ENCODE results near the gene MAGI1.
"Not testable (repeated sequence)": the region's sequence is repeated elsewhere in the genome, so short reads cannot be mapped to it uniquely, and the experiment has no call there.

The MAGI1 gene

DNA sequence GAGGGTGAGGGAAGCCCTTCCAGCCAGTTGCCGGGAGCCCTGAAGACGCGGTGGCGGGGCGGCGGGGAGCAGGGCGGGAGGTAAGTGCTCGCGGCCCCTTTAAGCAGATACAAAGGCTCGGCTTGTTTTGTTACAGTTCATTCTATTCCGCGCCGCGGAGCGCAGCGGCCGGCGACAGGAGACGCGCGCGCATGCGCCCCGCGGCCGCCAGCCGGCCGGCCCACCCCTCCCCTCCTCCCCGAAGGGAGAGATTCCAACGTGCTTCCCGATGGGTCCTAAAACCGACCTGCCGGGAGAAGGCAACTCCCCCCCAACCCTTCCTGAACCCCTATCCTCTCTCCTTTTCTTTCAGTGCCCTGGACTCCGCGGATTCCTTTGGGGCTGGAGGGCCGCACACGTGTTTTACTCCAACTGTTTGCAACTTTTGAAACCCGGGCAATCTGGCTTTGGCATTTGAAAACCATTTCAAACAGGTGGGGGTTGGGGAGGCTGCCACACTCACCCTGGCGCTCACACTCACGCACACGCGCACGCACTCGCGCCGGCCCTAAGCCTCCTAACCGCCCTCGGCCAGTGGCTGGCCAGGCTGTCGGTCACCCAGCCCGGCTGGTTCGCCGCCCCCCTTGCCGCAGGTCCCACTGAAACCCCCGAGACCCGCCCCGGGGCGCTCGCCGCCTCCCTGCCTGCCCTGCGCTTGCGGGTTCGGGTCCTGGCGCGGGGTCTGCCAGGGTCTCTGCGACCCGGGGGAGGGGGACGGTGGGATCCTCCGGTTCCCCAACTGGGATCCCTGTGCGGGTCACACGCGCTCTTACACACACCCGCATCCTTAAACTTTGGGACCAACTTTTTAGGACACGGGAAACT lies at the start of gene MAGI1:
Gene MAGI1, minus strand, starts transcription at position 193 of the 864 bp plus-strand sequence. CDS start 610 bp downstream, outside the sequence.
- peak; percentile 69 for DNase-seq

DNA sequence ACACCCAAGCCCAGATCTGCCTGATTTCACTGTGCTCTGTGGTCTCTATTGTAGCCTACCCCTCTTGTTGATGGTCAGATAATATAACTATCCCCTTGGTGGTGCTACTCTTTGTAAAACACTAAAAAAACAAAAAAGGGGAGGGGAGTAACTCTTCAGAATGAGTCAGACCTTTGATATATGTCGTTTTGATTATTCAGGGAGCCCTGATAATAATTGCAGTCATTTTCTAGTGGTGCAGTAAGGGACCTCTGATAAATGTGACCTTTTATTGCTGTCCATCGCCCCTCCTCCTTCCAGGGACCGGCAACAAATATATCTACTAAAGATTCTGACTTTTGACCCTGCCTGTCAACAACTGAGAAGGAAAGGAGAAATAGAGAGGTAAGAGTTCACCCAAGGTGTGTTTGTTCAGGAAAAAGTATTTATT lies 45.1 kb upstream of the MAGI1 start:
- DNase-seq = no peak

DNA sequence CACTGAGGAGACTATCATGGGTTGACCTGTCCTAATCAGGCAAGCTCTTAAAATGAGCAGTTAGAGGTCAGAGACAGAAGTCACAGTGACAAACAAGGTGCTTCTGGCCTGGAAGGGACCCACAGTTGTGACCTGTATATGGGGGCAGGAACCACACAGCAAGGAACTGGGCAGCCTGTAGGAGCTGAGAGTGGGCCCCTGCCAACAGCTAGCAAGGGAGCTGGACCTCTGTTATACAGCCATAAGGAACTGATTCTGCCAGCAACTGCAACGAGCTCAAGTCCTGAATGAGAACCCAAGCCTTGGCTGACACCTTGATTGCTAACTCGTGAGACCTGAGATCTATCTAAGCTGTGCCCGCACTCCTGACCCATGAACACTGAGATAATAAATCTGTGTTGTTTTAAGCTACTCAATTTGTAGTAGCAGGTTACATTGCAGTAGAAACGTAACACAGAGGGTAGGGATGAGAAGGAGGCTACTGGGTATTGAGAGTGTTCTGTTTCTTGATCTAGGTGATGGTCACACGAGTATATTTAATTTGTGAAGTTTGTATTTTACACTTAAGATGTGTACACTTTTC lies 44.5 kb upstream of the MAGI1 start:
- no peak for DNase-seq

DNA sequence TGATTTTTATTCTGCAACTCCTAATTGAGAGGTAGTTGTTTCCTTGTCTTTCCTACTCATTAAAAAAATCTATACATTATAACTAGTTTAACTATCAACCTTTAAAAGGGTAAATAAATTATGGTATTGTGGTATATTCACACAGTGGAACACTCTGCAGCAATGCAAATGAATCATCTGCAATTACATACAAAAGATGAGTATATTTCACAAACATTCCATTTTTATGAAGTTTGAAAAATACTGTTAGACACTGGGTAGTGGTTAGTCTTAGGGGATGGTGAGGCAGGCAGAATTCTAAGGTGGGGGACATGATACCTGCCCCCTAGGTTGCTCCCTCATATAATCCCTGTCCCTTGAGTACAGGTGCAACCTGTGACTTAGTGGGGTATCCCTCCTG lies 44.0 kb upstream of the MAGI1 start:
- no peak for DNase-seq

DNA sequence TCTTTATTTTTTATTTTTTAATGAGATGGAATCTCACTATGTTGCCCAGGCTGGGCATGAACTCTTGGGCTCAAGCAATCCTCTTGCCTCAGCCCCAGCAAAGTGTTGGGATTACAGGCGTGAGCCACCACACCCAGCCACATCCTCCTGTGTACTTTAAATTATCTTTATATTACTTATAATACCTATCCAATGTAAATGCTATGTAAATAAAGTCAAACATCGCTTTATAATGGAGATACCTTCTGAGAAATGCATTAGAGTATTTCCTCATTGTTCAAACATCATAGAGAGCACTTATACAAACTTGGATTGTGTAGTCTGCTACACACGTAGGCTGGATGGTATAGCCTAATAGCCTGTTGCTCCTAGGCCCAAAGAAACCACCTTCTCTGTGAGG lies 41.4 kb upstream of the MAGI1 start:
- no peak for DNase-seq

DNA sequence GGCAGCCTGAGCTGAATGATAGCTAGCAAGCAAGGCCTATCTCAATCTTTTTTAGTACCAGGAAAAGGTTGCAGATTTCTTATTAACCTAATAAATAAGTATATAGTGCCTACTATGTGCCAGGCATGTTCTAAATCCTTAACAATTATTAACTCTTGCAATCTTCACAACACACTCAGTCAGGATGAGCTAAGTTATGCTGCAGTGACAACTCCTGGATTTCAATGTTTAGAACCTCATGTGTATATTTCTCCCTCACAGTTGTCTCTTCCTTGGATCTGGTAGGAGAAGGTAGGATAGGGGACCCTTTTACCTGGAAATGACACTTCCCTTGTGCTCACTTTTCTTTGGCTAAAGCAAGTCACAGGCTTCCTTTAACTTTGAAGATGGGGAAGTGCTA lies 39.3 kb upstream of the MAGI1 start:
- DNase-seq = no peak

DNA sequence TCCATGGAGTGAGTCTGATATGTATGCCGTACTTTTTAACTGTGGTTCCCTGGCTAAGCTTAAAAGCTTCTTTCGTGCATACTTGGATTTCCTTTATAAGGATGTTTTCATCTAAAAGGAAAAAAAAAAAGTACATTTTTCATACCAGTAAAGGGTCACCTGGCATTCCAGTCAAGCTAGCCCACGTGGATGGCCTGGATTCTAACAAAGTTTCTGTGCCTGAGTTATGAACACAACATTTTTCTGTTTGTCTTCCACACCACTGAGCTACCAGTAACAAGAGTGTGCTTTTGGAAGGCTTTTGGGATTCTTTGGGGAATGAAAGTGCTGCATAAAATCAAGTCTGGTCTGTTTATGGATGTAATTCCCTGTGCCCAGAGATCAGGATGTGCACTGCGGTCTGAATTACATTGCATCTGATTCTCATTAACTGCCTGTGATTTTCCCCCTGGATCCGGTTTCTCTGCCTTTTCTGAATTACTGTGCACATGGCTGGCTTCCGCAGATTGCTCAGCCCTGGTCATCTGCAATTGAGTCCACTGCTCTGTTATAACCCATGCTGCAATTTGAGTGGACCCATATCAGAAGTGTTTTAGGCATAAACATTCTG lies 38.2 kb upstream of the MAGI1 start:
- DNase-seq = no peak

DNA sequence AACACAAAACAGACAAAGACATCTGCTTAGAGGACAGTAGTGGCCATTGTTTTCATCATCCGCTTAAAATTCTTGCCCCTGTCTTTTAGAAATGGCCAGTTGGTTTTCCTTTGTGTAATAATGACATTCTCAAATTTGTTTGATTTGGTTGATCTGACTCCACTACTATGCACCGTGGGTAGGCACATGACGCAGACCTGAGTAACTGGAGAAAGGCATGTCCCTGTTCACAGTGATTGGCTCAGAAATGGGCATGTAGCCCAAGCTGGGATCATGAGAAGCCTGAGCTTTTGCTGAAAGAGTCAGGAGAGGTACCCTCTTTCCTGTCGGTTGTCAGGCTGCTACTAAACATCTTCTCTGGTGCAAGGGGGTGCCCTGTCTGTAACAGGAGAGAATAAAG lies 36.6 kb upstream of the MAGI1 start:
- DNase-seq = no peak

DNA sequence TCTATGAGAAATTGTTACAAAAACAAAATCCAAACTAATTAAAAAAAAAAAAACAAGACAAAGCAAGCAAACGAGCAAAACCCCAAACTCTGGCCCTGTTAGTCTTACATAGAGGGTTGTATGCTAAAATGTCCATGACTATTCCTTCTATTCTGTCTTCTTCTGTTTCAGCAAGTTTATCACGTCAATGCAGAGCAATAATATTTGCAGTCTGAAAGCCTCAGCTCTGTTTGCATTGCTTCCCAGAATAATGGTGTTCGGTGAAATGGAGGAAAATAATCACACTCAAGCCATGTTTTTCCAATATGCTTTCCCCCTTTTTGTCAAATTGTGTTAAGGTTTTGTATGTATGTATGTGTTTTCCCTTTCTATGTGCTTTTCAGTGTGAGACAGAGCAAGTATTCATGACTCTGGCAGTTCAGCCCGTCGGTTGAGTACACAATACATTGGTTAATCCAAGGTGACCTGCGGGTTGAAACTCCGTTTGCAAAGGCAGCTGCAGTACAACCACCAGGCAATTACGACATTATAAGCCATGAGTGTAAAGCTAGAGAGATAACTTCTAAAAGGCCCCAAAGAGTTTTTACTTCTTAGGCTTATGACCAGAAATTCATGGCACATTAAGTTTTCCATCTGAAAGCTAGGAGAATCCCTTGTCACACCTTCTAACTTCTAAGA lies 34.9 kb upstream of the MAGI1 start:
- no peak for DNase-seq

DNA sequence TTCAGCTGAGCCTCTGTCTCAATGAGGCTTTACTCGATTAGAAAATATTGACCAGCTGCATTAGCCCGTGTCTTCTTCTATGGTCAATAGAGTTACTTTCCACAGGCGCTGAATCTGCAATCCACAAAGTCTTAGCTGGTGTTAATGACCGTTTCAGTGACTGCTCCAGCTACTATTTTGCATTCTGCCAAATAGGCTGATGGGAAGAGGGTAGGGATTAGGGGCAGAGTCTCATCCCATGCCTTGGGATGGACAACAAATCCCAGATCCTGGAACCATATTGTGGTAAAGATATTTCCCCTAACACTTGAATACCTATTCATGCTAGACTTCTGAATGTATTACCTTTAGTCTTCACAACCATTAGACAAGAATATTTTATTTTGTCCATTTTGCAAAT lies 29.5 kb upstream of the MAGI1 start:
- no peak for DNase-seq

DNA sequence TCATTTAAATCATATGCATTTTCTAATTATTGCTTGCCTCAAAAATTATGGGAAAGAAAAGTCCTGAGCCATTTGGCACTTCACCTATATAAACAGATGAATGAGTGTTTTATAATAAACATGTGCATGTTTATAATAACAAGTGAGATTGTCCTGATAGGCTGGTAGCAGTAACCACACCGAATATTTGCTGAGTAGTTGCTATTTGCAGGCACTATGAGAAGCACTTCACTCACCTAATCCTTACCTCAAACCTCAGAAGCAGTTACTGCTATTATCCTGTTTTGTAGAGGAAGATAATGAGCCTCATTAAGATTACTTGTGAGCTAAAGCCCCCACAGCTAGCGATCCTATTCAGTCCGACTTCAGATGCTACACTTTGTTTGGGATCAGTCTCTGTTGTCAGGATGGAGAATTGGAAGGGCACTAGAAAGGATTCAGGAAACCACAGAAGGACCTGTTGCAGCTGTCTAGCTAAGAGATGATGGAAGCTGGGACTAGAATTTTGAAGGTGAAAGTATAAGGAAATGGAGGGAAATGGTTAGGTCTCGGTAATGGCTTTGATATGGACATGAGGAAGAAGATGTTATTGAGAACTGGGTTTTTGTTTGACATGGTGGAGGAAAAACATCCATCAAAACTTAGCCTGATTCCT lies 28.4 kb upstream of the MAGI1 start:
- no peak for DNase-seq

DNA sequence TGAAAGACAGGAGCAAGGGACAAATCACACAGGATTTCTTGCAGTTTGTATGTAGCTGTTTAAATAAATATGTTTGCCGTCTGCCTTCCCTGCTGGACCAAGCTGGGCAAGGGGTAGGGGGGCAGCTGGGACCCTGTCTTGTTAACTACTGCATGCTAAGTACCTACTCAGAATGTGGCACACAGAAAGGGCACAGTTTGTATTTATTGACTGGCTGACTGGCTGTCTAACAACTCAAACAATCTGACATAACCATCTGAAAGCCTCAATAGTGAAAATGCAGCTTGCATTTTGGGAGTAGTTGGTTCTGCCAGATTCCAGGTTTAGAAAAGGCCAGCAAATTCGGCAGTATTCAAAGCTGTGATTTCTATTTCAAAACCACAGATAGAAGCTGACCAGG lies 16.6 kb upstream of the MAGI1 start:
- no peak for DNase-seq

DNA sequence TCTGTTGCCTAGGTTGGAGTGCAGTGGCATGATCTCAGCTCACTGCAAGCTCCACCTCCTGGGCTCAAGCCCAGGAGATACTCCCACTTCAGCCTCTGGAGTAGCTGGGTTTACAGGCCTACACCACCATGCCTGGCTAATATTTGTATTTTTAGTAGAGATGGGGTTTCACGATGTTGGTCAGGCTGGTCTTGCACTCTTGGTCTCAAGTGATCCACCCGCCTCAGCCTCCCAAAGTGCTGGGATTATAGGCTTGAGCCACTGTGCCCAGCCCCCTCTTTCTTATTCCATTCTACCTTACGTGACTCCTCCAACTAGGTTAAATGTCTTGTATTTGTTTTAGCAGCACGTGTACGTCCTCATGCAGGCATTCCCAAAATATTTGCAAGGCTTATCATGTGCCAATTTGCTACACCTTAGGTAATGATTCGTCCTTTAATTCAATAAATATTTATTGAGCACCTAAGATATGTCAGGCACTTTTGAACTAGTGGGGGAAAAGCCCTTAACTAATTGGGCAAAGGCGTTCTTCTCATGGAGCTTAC lies 14.9 kb upstream of the MAGI1 start:
- no peak for DNase-seq

DNA sequence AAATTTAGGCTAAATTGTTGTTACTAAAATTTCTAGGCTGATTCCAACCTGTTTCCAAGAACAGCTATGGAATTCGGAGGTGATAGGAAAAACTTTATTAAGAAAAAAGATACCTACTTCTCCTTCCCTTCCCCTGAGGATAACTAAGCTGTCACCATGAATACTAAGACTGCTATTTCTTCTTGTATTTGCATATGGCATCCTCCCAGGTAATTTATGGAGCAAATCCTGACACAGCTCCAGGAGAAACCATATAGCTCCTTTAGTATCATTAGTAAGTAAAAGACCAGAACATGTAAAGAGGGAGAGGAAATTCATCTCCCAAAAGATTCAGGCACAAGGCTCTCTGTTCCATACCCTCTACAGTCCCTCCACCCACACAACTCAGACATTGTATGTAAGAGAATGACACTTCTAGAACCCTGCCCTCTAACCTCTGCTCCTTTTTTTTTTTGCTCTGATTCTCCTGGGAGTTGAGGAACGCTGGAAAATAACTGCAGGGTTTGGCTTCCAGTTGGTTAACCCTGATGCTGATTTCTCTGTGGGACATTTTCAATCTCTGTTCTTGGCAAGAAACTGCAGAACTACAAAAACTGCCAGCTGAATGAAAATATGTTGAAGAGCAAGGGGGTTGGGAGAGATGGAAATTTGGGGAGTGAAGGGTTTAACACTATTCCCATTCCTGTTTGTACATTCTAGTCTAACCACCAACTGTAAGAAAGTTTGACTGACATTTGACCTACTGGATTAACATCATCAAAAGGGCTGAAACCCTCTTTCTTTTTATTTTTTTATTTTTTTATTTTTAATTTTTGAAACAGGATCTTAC lies 14.2 kb upstream of the MAGI1 start:
- DNase-seq = no peak

DNA sequence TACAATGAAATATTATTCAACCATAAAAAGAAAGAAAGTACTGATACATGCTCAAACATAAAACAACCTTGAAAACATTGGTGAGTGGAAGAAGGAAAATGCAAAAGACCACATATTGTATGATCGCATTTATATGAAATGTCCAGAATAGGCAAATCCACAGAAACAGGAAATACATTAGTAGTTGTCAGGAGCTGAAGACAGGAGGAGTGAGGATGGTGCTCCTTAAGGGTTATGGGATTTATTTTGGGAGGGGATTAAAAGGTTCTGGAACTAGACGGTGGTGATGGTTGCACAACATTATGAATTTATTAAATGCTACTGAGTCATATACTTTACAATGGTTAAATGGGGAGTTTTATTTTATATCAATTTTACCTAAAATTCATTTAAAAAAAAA lies 12.1 kb upstream of the MAGI1 start:
- no peak for DNase-seq

DNA sequence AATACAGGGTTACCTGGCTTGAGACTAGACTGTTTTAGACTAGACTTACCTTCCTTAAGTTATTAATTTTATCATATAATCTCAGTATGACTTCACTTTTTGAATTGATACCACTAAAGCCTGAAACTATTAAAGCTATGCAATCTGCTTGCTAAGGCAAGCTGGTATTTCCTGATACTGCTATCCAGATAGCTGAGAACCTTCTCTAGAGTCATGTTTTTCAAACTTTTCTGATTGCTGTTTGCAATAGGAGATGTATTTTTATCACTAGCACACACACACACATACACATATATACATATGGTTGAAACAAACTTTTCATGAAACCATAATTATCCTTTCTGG lies 9.3 kb upstream of the MAGI1 start:
- DNase-seq = no peak

DNA sequence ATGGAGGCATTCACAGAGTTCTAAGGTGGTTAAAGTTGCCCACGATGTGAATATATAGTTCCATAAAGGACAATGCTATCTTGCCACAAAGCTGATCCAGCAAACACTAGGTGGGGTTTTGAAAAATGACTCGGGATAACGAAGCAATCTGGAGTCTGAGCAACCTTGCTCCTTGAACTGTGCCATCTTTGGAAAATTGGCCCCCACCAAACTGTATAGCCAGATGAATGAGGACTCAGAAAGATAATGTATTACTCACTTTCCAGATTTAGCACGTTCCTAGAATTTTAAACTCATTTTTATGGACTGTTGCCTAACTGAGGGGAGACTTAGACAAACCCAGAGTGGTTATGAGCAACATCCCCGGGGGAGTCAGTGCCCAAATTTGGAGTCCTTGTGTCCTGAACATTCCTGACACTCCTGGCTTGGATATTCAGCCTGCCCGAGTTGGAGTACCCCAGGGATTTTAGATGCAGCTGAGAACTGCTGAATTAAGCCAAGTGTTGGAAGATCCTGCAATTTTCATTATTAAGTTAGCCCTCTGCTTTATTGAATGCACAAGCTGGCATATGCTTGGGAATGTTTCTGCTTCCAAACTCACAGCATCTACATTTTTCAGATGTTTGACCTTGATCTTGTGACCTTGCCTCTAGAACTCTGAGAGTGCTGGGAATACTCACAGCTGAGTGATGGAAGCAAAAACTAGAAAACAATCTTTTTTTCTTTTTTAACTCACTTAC lies 8.8 kb upstream of the MAGI1 start:
- no peak for DNase-seq

DNA sequence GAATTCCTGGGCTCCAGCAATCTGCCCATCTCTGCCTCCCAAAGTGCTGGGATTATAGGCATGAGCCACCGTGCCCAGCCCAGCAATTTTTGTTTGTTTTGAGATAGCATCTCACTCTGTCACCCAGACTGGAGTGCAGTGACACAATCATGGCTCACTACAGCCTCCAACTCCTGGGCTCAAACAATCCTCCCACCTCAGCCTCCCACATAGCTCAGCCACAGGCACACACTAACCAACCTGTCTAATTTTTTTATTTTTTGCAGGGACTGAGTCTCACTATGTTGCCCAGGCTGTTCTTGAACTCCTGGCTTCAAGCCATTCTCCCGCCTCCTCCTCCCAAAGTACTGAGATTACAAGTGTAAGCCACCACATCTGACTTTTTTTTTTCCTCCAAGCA lies 7.6 kb upstream of the MAGI1 start:
- not testable (repeated sequence) for DNase-seq

DNA sequence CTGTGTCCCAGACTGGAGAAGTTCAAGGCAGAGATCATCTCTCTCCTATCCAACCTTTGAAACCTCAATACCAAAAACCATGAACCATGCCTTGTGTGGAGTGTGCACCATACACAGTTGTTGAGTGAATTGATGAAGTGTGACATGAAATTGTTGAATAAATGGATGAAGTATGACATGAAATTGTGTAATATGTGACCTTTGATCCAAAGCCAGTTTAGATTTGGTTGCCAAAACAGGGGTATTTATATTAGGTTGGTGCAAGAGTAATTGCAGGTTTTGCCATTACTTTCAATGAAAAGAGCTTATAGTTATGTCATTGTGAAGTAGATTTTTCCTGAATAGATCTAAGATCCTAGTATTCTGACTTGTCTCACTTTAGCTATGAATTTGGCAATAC lies 3.1 kb upstream of the MAGI1 start:
- DNase-seq = no peak

DNA sequence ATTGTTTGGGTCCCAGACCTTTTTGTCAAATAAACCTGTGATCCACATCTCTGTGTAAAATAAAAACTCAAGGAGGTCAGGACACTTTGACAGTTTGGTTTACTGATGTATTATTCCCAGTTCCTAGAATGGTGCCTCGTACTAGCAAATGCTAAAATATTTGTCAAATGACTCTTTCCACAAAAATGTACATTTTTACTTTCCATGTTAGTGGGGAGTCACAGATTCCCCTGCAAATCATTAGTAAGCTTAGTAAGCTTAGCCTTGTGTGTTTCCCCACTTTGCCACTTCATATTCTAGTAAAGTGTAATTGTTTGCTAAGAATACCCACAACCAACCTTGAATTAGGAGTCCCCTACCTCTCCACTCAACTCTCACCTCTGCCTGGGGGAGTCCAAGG lies 2.4 kb upstream of the MAGI1 start:
- no peak for DNase-seq

DNA sequence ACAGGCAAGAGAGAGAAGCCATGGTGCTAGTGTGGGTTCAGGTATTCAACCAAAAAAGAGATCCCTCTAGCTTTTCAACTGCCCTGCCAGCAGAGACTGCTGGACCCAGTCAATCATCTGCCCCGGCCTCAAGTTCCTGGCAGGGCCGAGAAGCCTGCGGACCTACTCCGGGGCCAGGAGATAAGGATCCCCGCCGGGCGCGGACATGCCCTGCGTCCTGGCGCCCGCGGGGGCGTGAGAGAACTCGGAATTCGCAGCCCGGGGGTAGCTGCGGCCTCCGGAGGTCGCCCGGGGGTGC lies 821 bp upstream of the MAGI1 start:
- no peak for DNase-seq

DNA sequence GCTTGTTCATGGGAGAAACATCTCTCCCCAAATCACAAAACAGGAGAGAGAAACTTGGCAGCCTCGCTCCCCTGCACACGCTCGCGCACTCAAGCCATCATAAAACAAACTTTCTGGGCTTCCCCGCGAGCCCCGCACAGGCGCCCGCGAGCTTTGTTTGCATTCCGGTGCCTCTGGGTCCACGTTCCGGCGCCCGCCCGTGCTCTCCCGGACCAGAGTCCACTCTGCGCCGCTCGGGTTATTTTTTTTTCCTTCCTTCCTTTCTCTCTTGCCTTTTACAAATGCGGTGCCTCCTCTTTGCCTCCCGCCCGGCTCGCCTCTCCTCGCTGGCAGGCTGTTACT lies 363 bp downstream of the MAGI1 start:
- DNase-seq = no peak

Data from hematopoietic multipotent progenitor cell treated with erythropoietin and hydrocortisone succinate and interleukin-3 and kit ligand, for 8 days (in vitro differentiated cells).